Activated naive CD4-positive, alpha-beta T cell treated with anti-CD3 and anti-CD28 coated beads, Interleukin-2, amount 50 U/mL, for 16 hours (primary cell): Measurements from ENCODE around the gene ABCA9.
"Not testable (repeated sequence)": the region's sequence is repeated elsewhere in the genome, so short reads cannot be mapped to it uniquely, and the experiment has no call there.

Experiments used
- DNase-seq: peaks from one replicate; pipeline ENCODE4 v3.0.0-alpha.2; 2020

Gene ABCA9

DNA sequence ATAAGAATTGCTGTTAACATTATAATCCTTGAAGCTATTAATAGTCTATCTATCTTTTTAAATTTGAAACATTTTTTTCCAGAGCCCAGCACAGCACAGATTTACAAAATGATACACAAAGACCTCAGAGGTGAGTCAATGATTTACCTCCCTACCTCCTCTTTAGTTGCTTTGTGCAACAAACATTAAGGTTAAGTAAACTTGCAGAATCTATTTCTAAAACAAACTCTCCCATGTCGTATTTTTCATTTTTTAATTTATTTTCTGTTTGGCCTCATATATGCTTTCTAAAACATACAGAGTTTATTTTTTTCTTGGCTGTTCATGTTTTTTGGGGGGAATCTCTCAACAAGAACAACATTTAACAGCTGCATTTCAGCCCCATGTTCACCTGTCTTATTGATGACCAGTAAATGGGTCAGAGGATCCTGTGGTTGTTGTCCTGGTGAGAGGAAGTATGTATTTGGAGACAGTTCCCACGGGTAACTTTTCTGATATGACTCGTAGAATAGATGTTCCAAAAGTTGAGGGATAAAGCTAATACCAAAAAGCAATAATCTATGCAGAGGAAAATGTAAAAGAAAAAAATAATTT lies 42.6 kb downstream of the ABCA9 start:
- DNase-seq: no peak

GRCh38 chr17:69015631-69016030 lies 45.1 kb downstream of the ABCA9 start:
- no peak for DNase-seq

DNA sequence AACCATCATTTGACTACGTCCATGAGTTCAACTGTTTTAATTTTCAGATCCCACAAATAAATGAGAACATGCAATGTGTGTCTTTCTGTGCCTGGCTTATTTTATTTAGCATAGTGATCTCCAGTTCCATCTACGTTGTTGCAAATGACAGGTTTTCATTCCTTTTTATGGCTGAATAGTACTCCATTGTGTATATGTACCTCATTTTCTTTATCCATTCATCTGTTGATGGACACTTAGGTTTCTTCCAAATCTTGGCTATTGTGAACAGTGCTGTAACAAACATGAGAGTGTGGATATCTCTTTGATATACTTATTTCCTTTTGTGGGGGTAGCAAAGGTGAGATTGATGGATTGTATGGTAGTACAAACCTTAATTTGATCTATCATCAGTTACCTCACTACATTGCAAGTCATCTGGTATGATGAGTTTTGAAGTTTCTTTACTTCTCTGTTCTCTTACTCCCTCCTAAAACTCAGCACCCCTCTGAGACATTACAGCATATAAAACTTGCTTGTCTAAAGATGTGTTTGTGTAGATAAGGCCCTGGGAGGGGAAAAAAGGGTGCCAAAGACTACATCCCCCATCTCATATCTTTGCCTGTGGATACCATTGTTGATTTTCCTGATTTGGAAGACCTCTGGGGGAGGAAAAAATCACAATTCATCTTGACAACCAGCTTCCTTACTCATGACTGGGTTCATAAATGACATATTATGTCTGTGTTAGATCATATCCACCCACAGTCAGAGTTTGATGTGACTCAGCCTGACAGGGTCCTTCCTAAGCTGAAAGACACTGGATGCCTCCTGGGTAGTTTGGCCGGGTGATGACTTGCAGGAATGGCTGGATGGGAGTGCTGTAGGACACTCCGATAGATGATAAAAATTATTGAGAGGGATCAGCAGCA lies 47.6 kb downstream of the ABCA9 start:
- DNase-seq: no peak

DNA sequence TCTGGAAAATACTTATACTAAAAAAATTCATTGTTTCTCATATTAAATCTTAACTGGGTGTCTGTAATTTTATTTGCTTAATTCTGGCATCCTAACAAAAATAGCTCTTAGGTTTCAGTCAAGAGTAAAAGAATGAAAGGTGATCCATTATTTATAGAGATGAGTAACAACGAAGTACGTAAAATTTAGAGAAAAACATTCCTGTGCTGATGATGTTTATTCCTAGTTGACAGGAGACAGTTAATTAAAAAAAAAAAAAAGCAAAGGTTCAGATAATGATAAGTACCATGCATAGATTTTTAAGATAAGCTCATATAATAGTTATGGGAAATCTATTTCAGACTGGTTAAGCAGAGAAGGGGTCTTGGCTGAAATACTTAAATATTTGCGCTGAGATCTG lies 50.8 kb downstream of the ABCA9 start:
- no peak for DNase-seq

DNA sequence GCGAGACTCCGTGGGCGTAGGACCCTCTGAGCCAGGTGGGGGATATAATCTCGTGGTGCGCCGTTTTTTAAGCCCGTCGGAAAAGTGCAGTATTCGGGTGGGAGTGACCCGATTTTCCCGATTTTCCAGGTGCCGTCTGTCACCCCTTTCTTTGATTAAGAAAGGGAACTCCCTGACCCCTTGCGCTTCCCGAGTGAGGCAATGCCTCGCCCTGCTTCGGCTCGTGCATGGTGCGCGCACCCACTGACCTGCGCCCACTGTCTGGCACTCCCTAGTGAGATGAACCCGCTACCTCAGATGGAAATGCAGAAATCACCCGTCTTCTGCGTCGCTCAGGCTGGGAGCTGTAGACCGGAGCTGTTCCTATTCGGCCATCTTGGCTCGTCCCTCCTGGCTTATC lies 56.0 kb downstream of the ABCA9 start:
- not testable (repeated sequence) for DNase-seq

- not testable (repeated sequence) for DNase-seq
These were observed 61.0 kb downstream of the ABCA9 start for GRCh38 chr17:68999743-69000142.

GRCh38 chr17:68993112-68993511 lies 67.6 kb downstream of the ABCA9 start:
- no peak for DNase-seq

- no peak for DNase-seq
These were observed 72.8 kb downstream of the ABCA9 start for GRCh38 chr17:68987966-68988365.

- DNase-seq: no peak
These were observed 79.4 kb downstream of the ABCA9 start for GRCh38 chr17:68981288-68981687.

GRCh38 chr17:68973098-68973846 lies 87.5 kb downstream of the ABCA9 start:
- DNase-seq: no peak

DNA sequence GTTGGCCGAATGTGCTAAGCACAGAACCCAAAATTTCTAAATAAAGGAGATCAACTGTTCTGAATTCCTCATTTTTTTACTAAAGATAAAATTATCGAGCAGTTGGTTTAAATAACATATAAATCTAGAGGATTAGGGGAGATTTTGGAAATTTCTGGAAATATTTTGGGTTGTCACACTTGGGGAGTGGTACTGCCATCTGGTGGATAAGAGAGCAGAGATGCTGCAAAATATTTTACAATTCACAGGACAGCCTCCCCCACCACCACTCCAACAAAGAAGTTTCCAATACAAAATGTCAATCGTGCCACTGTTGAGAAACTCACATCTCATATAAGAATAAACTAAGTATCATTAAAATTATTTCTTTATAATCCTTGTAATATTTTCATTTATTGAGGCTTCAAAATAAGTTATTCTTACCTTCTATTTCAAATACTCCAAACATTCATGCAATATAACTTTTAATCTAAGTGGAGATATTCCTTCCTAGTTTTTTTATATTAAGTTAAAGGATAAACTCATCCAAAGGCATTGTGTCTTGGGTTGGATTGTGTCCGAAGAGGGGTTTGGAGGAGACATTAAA lies 88.5 kb downstream of the ABCA9 start:
- DNase-seq: no peak

GRCh38 chr17:68969101-68969500 lies 91.6 kb downstream of the ABCA9 start:
- DNase-seq: no peak

- DNase-seq: no peak
These were observed 96.8 kb downstream of the ABCA9 start for GRCh38 chr17:68963958-68964357.

DNA sequence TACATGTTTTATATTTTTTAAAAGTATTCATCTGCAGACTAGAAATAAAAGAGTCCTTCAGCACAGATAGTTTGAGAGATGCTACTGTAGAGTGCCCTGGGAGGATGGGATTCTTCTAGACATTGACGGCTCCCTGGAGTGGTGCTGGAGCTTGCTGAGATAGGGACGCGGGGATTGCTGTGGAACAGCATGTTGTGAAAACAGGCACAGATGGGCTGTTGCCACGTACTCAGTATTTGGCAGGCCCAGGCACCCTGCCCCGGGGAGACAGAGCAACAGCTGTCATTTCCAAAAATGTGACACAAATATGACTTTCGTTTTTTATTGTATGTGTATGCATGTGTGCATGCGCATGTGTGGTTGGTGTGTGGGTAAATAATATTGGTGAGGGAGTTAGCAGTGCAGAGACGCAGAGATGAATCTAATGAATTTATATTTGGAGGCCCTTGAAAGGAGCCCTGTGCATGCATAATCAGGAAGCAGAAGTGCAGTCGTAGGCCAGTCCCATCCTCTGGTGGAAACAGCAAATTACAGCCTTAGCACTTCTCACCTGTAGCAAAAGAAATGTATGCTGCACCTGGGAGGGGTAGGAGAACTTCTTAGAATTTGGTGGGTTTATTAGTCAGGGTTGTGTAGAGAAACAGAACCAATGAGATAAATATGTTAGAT lies 99.4 kb downstream of the ABCA9 start:
- DNase-seq: no peak

DNA sequence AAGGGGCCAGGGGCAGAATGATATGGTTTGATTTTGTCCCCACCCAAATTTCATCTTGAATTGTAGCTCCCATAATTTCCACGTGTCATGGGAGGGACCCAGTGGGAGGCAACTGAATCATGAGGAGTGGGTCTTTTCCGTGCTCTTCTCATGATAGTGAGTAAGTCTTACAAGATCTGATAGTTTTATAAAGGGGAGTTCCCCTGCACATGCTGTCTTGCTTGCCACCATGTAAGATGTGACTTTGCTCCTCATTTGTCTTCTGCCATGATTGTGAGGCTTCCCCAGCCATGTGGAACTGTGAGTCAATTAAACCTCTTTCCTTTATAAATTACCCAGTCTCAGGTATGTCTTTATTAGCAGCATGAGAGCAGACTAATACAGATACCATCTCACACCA lies 101.6 kb downstream of the ABCA9 start:
- DNase-seq: not testable (repeated sequence)

- no peak for DNase-seq
These were observed 102.8 kb downstream of the ABCA9 start for GRCh38 chr17:68957944-68958343.

GRCh38 chr17:68955181-68955841 lies 105.4 kb downstream of the ABCA9 start, which contains the start of gene ABCA8:
TSS of gene ABCA8 (minus strand) at chr17:68955392. CDS start at chr17:68942034, 13,358 bp downstream.
- DNase-seq: no peak

DNA sequence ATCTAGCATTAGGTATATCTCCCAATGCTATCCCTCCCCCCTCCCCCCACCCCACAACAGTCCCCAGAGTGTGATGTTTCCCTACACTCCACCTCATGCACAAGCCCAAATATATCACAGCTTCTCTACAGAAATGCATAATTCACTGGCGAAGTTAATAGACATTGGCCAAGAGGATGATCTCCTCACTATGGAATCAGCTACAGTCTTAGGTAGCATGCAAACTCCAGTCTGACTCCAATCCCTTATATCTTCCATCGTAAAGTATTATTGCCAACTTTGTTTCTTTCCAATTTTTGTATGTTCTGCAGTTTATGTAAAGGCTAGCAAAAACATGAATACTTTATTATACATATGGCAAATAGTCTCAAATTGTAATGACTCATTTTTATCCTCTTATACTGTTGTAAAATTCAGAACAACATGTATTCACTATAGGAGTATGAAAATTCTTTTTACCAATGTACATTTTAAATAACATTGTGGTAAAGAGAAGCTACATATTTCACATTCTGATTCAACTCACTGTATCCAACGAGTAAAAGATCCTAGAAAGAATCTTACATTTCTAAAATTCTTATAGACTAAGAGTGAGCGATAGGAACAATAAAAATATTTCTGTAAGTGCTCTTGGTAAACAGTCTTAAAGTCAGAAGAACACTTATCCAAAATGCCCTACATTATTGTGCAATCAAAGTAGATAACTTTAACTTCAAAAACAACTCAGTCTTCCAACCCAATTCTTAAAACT lies 106.4 kb downstream of the ABCA9 start:
- DNase-seq: no peak

- no peak for DNase-seq
These were observed 107.3 kb downstream of the ABCA9 start for GRCh38 chr17:68953340-68953997.

DNA sequence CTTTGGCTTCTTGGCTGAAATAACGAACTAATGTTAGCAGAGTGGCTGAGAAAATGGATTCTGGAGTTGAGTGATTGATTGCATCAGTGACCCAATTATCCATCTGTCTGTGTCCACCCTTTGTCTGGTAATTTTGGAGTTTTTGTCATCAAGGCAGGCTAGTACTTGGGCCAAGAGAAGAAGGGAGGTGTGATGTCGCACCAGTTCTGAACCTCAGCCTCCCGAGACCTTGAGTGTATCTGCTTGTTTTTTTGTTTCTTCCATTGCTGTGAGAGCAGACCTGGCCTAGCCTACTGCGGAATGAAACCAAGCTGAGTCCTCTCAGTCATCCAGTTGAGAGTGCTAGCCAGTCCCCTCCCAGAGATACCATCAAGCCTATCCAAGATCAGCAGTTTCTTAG lies 110.0 kb downstream of the ABCA9 start:
- no peak for DNase-seq

GRCh38 chr17:68947868-68948267 lies 112.9 kb downstream of the ABCA9 start:
- DNase-seq: not testable (repeated sequence)
